ENCODE measurements around the gene CD226. TPM values are rescaled to one million over a fixed set of nuclear protein-coding genes. Genes with fewer than 3 reads are reported as not detected.
A peak's percentile ranks its signal among the peaks of the same experiment; 100 is the strongest.
"Not testable (repeated sequence)": the region's sequence is repeated elsewhere in the genome, so short reads cannot be mapped to it uniquely, and the experiment has no call there.

Gene CD226
- total RNA-seq, 2 experiments from 2014 or later: 63.9 to 66.8 TPM

GRCh38 chr18:69941183-69941582, 6.5 kb downstream of the CD226 start:
- no peak overlapping the region for H3K4me3 Mint-ChIP-seq
- intact Hi-C loops (cut with micrococcal nuclease): no loop called here
- H3K27ac Mint-ChIP-seq: peak overlapping the region; percentile 94
- peaks cover 83% of the 10 kb centered on the region for H3K4me1 Mint-ChIP-seq (ENCODE audit: low read depth)
- no peaks in the 10 kb centered on the region for H3K27me3 Mint-ChIP-seq
- POLR2A ChIA-PET: interaction anchor here (0.6 kb wide), 1 partner anchor 244 kb away, joined by 3 read pairs; no protein-coding TSS in a partner anchor
- CTCF ChIA-PET: no interaction called here
- DNase-seq: no peak
- peaks cover 32% of the 10 kb centered on the region for H3K9me3 Mint-ChIP-seq
- peaks cover 89% of the 10 kb centered on the region for H3K36me3 Mint-ChIP-seq

GRCh38 chr18:69939812-69940211, 7.9 kb downstream of the CD226 start:
- intact Hi-C loops (cut with micrococcal nuclease); POLR2A ChIA-PET; H3K27me3 Mint-ChIP-seq; CTCF ChIA-PET; H3K4me3 Mint-ChIP-seq: not testable (repeated sequence)
- Mint-ChIP-seq H3K4me1 (ENCODE audit: low read depth) (peaks cover 72% of the 10 kb centered on the region), H3K9me3 (peaks cover 32% of the 10 kb centered on the region), H3K27ac (peak overlapping the region; percentile 68), H3K36me3 (peaks cover 77% of the 10 kb centered on the region)
- DNase-seq: peak; percentile 62

- DNase-seq: no peak
- no peaks in the 10 kb centered on the region for H3K27me3 Mint-ChIP-seq
- H3K9me3 Mint-ChIP-seq: peaks cover 15% of the 10 kb centered on the region
- CTCF ChIA-PET: interaction anchor here (1.2 to 4.0 kb wide), 7 partner anchors 8 to 50 kb away, joined by 4 to 22 read pairs (median 11); no protein-coding TSS in a partner anchor
- H3K4me1 Mint-ChIP-seq (ENCODE audit: low read depth): peaks cover 38% of the 10 kb centered on the region
- POLR2A ChIA-PET: interaction anchor here (0.9 to 4.2 kb wide), 11 partner anchors 9 to 108 kb away, joined by 3 to 47 read pairs (median 7); partner anchors contain the start of gene CD226
- no peak overlapping the region for H3K4me3 Mint-ChIP-seq
- H3K27ac Mint-ChIP-seq: no peak overlapping the region
- intact Hi-C loops (cut with micrococcal nuclease): no loop called here
- H3K36me3 Mint-ChIP-seq: peaks cover 43% of the 10 kb centered on the region
Observed at GRCh38 chr18:69936191-69936558, 11.5 kb downstream of the CD226 start.

GRCh38 chr18:69935319-69936190, 12.1 kb downstream of the CD226 start:
- DNase-seq: peak; percentile 94
- Mint-ChIP-seq H3K4me3 (no peak overlapping the region), H3K36me3 (peaks cover 42% of the 10 kb centered on the region), H3K9me3 (peaks cover 12% of the 10 kb centered on the region), H3K27ac (no peak overlapping the region), H3K4me1 (ENCODE audit: low read depth) (peaks cover 37% of the 10 kb centered on the region), H3K27me3 (no peaks in the 10 kb centered on the region)
- intact Hi-C loops (cut with micrococcal nuclease): loop anchor here (1.0 kb wide), 4 partner anchors 10 to 49 kb away; no protein-coding TSS in a partner anchor
- CTCF ChIA-PET: interaction anchor here (0.9 to 4.0 kb wide), 11 partner anchors 9 to 270 kb away, joined by 3 to 22 read pairs (median 6); partner anchors contain the start of genes CD226 and RTTN
- POLR2A ChIA-PET: interaction anchor here (0.9 to 4.2 kb wide), 14 partner anchors 9 to 109 kb away, joined by 3 to 47 read pairs (median 6); partner anchors contain the start of gene CD226

GRCh38 chr18:69934601-69935265, 12.9 kb downstream of the CD226 start:
- Mint-ChIP-seq H3K27ac (no peak overlapping the region), H3K4me3 (no peak overlapping the region), H3K36me3 (peaks cover 41% of the 10 kb centered on the region), H3K27me3 (no peaks in the 10 kb centered on the region), H3K9me3 (peaks cover 3% of the 10 kb centered on the region), H3K4me1 (ENCODE audit: low read depth) (peaks cover 37% of the 10 kb centered on the region)
- CTCF ChIA-PET: interaction anchor here (0.8 to 4.0 kb wide), 12 partner anchors 10 to 271 kb away, joined by 3 to 22 read pairs (median 4); partner anchors contain the start of genes CD226 and RTTN
- intact Hi-C loops (cut with micrococcal nuclease): loop anchor here (1.0 kb wide), 4 partner anchors 11 to 48 kb away; no protein-coding TSS in a partner anchor
- POLR2A ChIA-PET: interaction anchor here (0.7 to 4.2 kb wide), 13 partner anchors 11 to 49 kb away, joined by 3 to 47 read pairs (median 7); partner anchors contain the start of gene CD226
- DNase-seq: no peak

- Mint-ChIP-seq H3K9me3 (no peaks in the 10 kb centered on the region), H3K27ac (no peak overlapping the region), H3K27me3 (no peaks in the 10 kb centered on the region), H3K36me3 (peaks cover 46% of the 10 kb centered on the region), H3K4me1 (ENCODE audit: low read depth) (peaks cover 53% of the 10 kb centered on the region), H3K4me3 (no peak overlapping the region)
- ChIA-PET CTCF (no interaction called here), POLR2A (no interaction called here)
- intact Hi-C loops (cut with micrococcal nuclease): no loop called here
- no peak for DNase-seq
Observed at GRCh38 chr18:69929041-69929774, 18.5 kb downstream of the CD226 start.

GRCh38 chr18:69916412-69916811, 31.3 kb downstream of the CD226 start:
- H3K36me3 Mint-ChIP-seq: peaks cover 56% of the 10 kb centered on the region
- intact Hi-C loops (cut with micrococcal nuclease): no loop called here

GRCh38 chr18:69908838-69909237, 38.8 kb downstream of the CD226 start:
- ChIA-PET POLR2A (interaction anchor here (1.1 to 2.5 kb wide), 3 partner anchors 10 to 35 kb away, joined by 3 to 13 read pairs (median 5); no protein-coding TSS in a partner anchor), CTCF (interaction anchor here (0.6 to 1.4 kb wide), 3 partner anchors 25 to 239 kb away, joined by 3 to 5 read pairs (median 4); no protein-coding TSS in a partner anchor)
- H3K36me3 Mint-ChIP-seq: peaks cover 43% of the 10 kb centered on the region
- H3K27ac Mint-ChIP-seq: peak overlapping the region; percentile 60
- intact Hi-C loops (cut with micrococcal nuclease): loop anchor here (1.0 kb wide), 1 partner anchor 10 kb away; no protein-coding TSS in a partner anchor
- no peaks in the 10 kb centered on the region for H3K9me3 Mint-ChIP-seq
- no peak for DNase-seq
- H3K27me3 Mint-ChIP-seq: no peaks in the 10 kb centered on the region
- H3K4me3 Mint-ChIP-seq: peak overlapping the region; percentile 0
- H3K4me1 Mint-ChIP-seq (ENCODE audit: low read depth): peaks cover 74% of the 10 kb centered on the region

More at GRCh38 chr18:69916412-69916811, 31.3 kb downstream of the CD226 start:
- Mint-ChIP-seq H3K27ac (no peak overlapping the region), H3K4me3 (no peak overlapping the region), H3K9me3 (no peaks in the 10 kb centered on the region), H3K4me1 (ENCODE audit: low read depth) (peaks cover 71% of the 10 kb centered on the region), H3K27me3 (no peaks in the 10 kb centered on the region)
- DNase-seq: no peak
- POLR2A ChIA-PET: interaction anchor here (0.8 to 2.9 kb wide), 2 partner anchors 18 to 41 kb away, joined by 6 to 14 read pairs; no protein-coding TSS in a partner anchor
- CTCF ChIA-PET: interaction anchor here (0.9 to 1.6 kb wide), 3 partner anchors 16 to 28 kb away, joined by 3 to 4 read pairs (median 4); no protein-coding TSS in a partner anchor

GRCh38 chr18:69906765-69907164, 40.9 kb downstream of the CD226 start:
- Mint-ChIP-seq H3K27me3 (no peaks in the 10 kb centered on the region), H3K36me3 (peaks cover 54% of the 10 kb centered on the region), H3K27ac (no peak overlapping the region), H3K4me3 (no peak overlapping the region), H3K9me3 (no peaks in the 10 kb centered on the region), H3K4me1 (ENCODE audit: low read depth) (peaks cover 77% of the 10 kb centered on the region)
- intact Hi-C loops (cut with micrococcal nuclease): no loop called here
- ChIA-PET CTCF (no interaction called here), POLR2A (no interaction called here)
- no peak for DNase-seq

GRCh38 chr18:69900941-69901340, 46.7 kb downstream of the CD226 start:
- no peak overlapping the region for H3K4me3 Mint-ChIP-seq
- intact Hi-C loops (cut with micrococcal nuclease): no loop called here
- no peak for DNase-seq

More at GRCh38 chr18:69900941-69901340, 46.7 kb downstream of the CD226 start:
- POLR2A ChIA-PET: interaction anchor here (1.5 kb wide), 1 partner anchor 34 kb away, joined by 3 read pairs; no protein-coding TSS in a partner anchor
- Mint-ChIP-seq H3K36me3 (peaks cover 53% of the 10 kb centered on the region), H3K27ac (peak overlapping the region; percentile 59), H3K9me3 (peaks cover 6% of the 10 kb centered on the region), H3K27me3 (no peaks in the 10 kb centered on the region), H3K4me1 (ENCODE audit: low read depth) (peaks cover 76% of the 10 kb centered on the region)
- CTCF ChIA-PET: interaction anchor here (1.1 kb wide), 1 partner anchor 59 kb away, joined by 3 read pairs; no protein-coding TSS in a partner anchor

Measured in activated CD4-positive, alpha-beta memory T cell treated with anti-CD3 and anti-CD28 coated beads for 36 hours (primary cell).